Measurements from ENCODE around the gene MSL2.
A peak's percentile ranks its signal among the peaks of the same experiment; 100 is the strongest.
"Not testable (repeated sequence)": the region's sequence is repeated elsewhere in the genome, so short reads cannot be mapped to it uniquely, and the experiment has no call there.

Gene MSL2

GRCh38 chr3:136152963-136153362 is 43.2 kb downstream of the MSL2 start:
- no peak overlapping the region for H3K4me3 ChIP-seq (ENCODE audit: low read length)
- no peak for TF ChIP-seq CTCF (IDR thresholded peaks at IDR 0.05; ENCODE audit: insufficient read depth, low read depth, low read length, missing control alignments)
- DNase-seq (ENCODE audit: low read depth) = no peak

- no peak for TF ChIP-seq CTCF (IDR thresholded peaks at IDR 0.05; ENCODE audit: insufficient read depth, low read depth, low read length, missing control alignments)
- H3K4me3 ChIP-seq (ENCODE audit: low read length) = no peak overlapping the region
- peak; percentile 55 for DNase-seq (ENCODE audit: low read depth)
Measured at GRCh38 chr3:136152176-136152843, 43.8 kb downstream of the MSL2 start.

- no peak overlapping the region for H3K4me3 ChIP-seq (ENCODE audit: low read length)
- no peak for TF ChIP-seq CTCF (IDR thresholded peaks at IDR 0.05; ENCODE audit: insufficient read depth, low read depth, low read length, missing control alignments)
- DNase-seq (ENCODE audit: low read depth) = peak; percentile 52
Measured at GRCh38 chr3:136151219-136151618, 44.9 kb downstream of the MSL2 start.

GRCh38 chr3:136149667-136150066 is 46.5 kb downstream of the MSL2 start:
- peak; percentile 22 for DNase-seq (ENCODE audit: low read depth)
- TF ChIP-seq CTCF (IDR thresholded peaks at IDR 0.05; ENCODE audit: insufficient read depth, low read depth, low read length, missing control alignments) = no peak

GRCh38 chr3:136146981-136147729 is 49.0 kb downstream of the MSL2 start:
- no peak for TF ChIP-seq CTCF (IDR thresholded peaks at IDR 0.05; ENCODE audit: insufficient read depth, low read depth, low read length, missing control alignments)
- no peak for DNase-seq (ENCODE audit: low read depth)
- no peak overlapping the region for H3K4me3 ChIP-seq (ENCODE audit: low read length)

More at GRCh38 chr3:136149667-136150066, 46.5 kb downstream of the MSL2 start:
- H3K4me3 ChIP-seq (ENCODE audit: low read length) = no peak overlapping the region

GRCh38 chr3:136144397-136144796 is 51.7 kb downstream of the MSL2 start:
- DNase-seq (ENCODE audit: low read depth); H3K4me3 ChIP-seq (ENCODE audit: low read length): not testable (repeated sequence)

GRCh38 chr3:136142592-136142991 is 53.5 kb downstream of the MSL2 start:
- no peak overlapping the region for H3K4me3 ChIP-seq (ENCODE audit: low read length)
- DNase-seq (ENCODE audit: low read depth) = peak; percentile 91
- TF ChIP-seq CTCF (IDR thresholded peaks at IDR 0.05; ENCODE audit: insufficient read depth, low read depth, low read length, missing control alignments) = no peak
